Liver (tissue), 9 donors: ENCODE measurements around the gene FBN1. TPM values are rescaled to one million over a fixed set of nuclear protein-coding genes. Genes with fewer than 3 reads are reported as not detected.

Experiments
- DNase-seq: peaks from one replicate; pipeline ENCODE4 v3.0.0-alpha.2; 2017; ENCODE audit warnings: low spot score
- H3K27ac ChIP-seq, 2 donors: one replicate each; pipeline ENCODE4 v1.7.0; 2013; ENCODE audit warnings: inconsistent platforms in 2 of 2, low read length in 2 of 2, control low read depth in 1 of 2, low read depth in 1 of 2, mild to moderate bottlenecking in 1 of 2
- H3K27me3 ChIP-seq, 4 donors: one replicate each; pipeline versions ENCODE4 v1.6.1 to v1.7.0; 2013; ENCODE audit warnings: low read length in 3 of 4, inconsistent platforms in 1 of 4, mild to moderate bottlenecking in 1 of 4, moderate library complexity in 1 of 4; ENCODE audit not compliant: control insufficient read depth in 4 of 4, insufficient read depth in 4 of 4
- H3K36me3 ChIP-seq, 4 donors: one replicate each; pipeline versions ENCODE4 v1.6.1 to v1.7.0; 2013; ENCODE audit warnings: low read length in 3 of 4, mild to moderate bottlenecking in 3 of 4, low read depth in 1 of 4, moderate library complexity in 1 of 4; ENCODE audit not compliant: control insufficient read depth in 4 of 4, insufficient read depth in 3 of 4
- H3K4me1 ChIP-seq, 4 donors: one replicate each; pipeline versions ENCODE4 v1.6.1 to v1.7.0; 2013; ENCODE audit warnings: low read length in 3 of 4, mild to moderate bottlenecking in 3 of 4, moderate library complexity in 1 of 4; ENCODE audit not compliant: control insufficient read depth in 4 of 4, insufficient read depth in 4 of 4
- H3K4me3 ChIP-seq, 3 donors: one replicate each; pipeline versions ENCODE4 v1.6.1 to v1.7.0; 2013; ENCODE audit warnings: low read length in 3 of 3, control low read depth in 1 of 3, low read depth in 1 of 3, mild to moderate bottlenecking in 1 of 3
- H3K9ac ChIP-seq, 2 donors: one replicate each; pipeline ENCODE4 v1.7.0; 2013; ENCODE audit warnings: low read length in 2 of 2, mild to moderate bottlenecking in 2 of 2, moderate library complexity in 2 of 2, control low read depth in 1 of 2, low read depth in 1 of 2
- H3K9me3 ChIP-seq, 4 donors: one replicate each; pipeline versions ENCODE4 v1.6.1 to v1.7.0; 2013; ENCODE audit warnings: low read length in 3 of 4; ENCODE audit not compliant: control insufficient read depth in 4 of 4
- ATF3 ChIP-seq: IDR thresholded peaks from 2 replicates; pipeline ENCODE4 v1.6.1; 2016; ENCODE audit warnings: antibody characterized with exemption
- EGR1 ChIP-seq, 2 donors: IDR thresholded peaks; 2 replicates each; pipeline ENCODE4 v1.6.1; 2016 to 2018; ENCODE audit warnings: antibody characterized with exemption in 2 of 2, low read depth in 2 of 2
- FOXA1 ChIP-seq: IDR thresholded peaks from 2 replicates; pipeline ENCODE4 v1.6.1; 2016; ENCODE audit warnings: antibody characterized with exemption
- GABPA ChIP-seq, 2 donors: IDR thresholded peaks in 1 of 2; conservative IDR thresholded peaks in 1 of 2; 2 replicates each; pipeline ENCODE4 v1.6.1; 2016; ENCODE audit warnings: antibody characterized with exemption in 2 of 2, mild to moderate bottlenecking in 1 of 2, moderate library complexity in 1 of 2
- HNF4A ChIP-seq, 2 donors: conservative IDR thresholded peaks; 2 replicates each; pipeline ENCODE4 v1.6.1; 2016; ENCODE audit warnings: antibody characterized with exemption in 2 of 2, mild to moderate bottlenecking in 2 of 2
- HNF4G ChIP-seq: IDR thresholded peaks from 2 replicates; pipeline ENCODE4 v1.6.1; 2016; ENCODE audit warnings: antibody characterized with exemption
- JUND ChIP-seq, 2 donors: IDR thresholded peaks; 2 replicates each; pipeline ENCODE4 v1.6.1; 2016; ENCODE audit warnings: antibody characterized with exemption in 2 of 2
- MAX ChIP-seq: IDR thresholded peaks from 2 replicates; pipeline ENCODE4 v1.6.1; 2016; ENCODE audit warnings: antibody characterized with exemption
- NR2F2 ChIP-seq: IDR thresholded peaks from 2 replicates; pipeline ENCODE4 v1.6.1; 2016; ENCODE audit warnings: antibody characterized with exemption
- RXRA ChIP-seq, 2 donors: IDR thresholded peaks; 2 replicates each; pipeline ENCODE4 v1.6.1; 2017 to 2018; ENCODE audit warnings: antibody characterized with exemption in 2 of 2, mild to moderate bottlenecking in 1 of 2
- SP1 ChIP-seq: IDR thresholded peaks from 2 replicates; pipeline ENCODE4 v1.6.1; 2018; ENCODE audit warnings: antibody characterized with exemption, mild to moderate bottlenecking
- YY1 ChIP-seq: IDR thresholded peaks from 2 replicates; pipeline ENCODE4 v1.6.1; 2016; ENCODE audit warnings: antibody characterized with exemption, mild to moderate bottlenecking
- WGBS: extraction: QIAGEN DNeasy Blood & Tissue Kit; methylation state at CpG from one replicate; pipeline ENCODE4 v1.1.7; 2013; 5-methylcytosine and 5-hydroxymethylcytosine counted together
- polyA plus RNA-seq, 2 donors: library from polyadenylated mRNA; stranded (reverse) in 1 of 2; unstranded in 1 of 2; fragments of 200-250 nt in 1 of 2; fragments of >200 nt in 1 of 2; fragmentation: Nextera tagmentation in 1 of 2; extraction: Ambion mirVana in 1 of 2; gene quantifications; one replicate each; pipeline versions ENCODE4 v1.2.1 to v1.2.3, GENCODE V29; 2013 to 2015
- total RNA-seq, 2 donors: library from RNA; depleted of rRNA; stranded (reverse); fragments of >200 nt; gene quantifications; one replicate each; pipeline ENCODE4 v1.2.3, GENCODE V29; 2014
- TF ChIP-seq, protein P1 (sequence below): IDR thresholded peaks from 2 replicates; pipeline ENCODE4 v1.6.1; 2016; ENCODE audit warnings: antibody characterized with exemption
- TF ChIP-seq, protein P2 (sequence below): fragments of 150-350 bp; IDR thresholded peaks from 2 replicates; pipeline ENCODE4 v1.5.1; 2017; ENCODE audit warnings: improper control_type of control experiment, low read depth, low read length; ENCODE audit not compliant: missing input control
- TF ChIP-seq, protein P3 (sequence below): IDR thresholded peaks from 2 replicates; pipeline ENCODE4 v1.6.1; 2016; ENCODE audit warnings: antibody characterized with exemption, mild to moderate bottlenecking
- donor health status: healthy.
- donor health status: healthy.
- donor health status: healthy.
- donor health status: healthy.
- donor health status: healthy.

Gene FBN1
- total and polyA plus RNA-seq, 4 donors: 1.3 to 20.1 (median 12.4) TPM

DNA sequence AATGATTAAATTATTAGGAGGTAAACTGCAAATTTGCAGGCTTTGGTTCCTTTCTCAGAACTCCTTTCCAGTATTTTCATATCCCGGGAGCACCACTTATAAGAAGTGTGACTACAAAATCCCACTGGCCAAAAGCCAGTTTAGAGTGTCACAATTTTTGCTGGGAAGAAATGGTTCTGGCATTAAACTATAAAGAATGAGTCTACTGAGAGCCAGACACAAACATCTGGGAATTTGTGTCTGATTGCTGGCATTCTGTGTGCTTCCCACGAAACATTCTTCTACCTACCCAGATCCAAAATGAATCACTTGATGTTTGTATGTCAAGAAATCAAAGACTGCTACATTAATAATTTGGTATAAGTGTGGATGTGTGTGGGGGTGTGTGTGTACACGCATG is 231.5 kb downstream of the FBN1 start:
- Histone ChIP-seq H3K27me3 (no peaks in the 10 kb centered on the region), H3K36me3 (no peaks in the 10 kb centered on the region), H3K27ac (no peak overlapping the region)

DNA sequence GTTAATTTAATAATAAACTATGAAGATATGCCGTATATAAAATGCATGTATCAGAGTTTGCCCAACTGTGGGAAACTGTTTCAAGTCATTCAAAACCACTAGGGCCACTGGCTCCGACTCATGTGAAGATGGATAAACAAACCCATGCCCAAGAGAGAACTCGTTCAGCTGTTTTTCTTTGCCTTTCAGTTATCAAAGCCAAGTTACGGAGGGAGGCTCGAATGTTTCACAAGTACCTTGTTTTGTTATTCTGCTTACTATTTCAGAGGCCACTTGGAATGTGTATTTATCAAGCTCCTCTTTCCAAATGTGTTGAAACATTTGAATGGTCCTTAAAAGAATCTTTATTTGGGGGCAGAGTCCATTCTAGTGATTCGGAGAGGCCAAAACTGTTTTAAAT is 232.2 kb downstream of the FBN1 start:
- TF ChIP-seq FOXA1 (peak; percentile 5), MAX (peak; percentile 33), HNF4G (peak; percentile 15), RXRA (IDR thresholded peaks at IDR 0.05) (peak in 1 of 2 donors; percentile 70), HNF4A (conservative IDR thresholded peaks at IDR 0.05) (peak; percentile 56 to 75), JUND (IDR thresholded peaks at IDR 0.05) (peak in 1 of 2 donors; percentile 78), YY1 (peak; percentile 37)
- TF ChIP-seq, protein P1, sequence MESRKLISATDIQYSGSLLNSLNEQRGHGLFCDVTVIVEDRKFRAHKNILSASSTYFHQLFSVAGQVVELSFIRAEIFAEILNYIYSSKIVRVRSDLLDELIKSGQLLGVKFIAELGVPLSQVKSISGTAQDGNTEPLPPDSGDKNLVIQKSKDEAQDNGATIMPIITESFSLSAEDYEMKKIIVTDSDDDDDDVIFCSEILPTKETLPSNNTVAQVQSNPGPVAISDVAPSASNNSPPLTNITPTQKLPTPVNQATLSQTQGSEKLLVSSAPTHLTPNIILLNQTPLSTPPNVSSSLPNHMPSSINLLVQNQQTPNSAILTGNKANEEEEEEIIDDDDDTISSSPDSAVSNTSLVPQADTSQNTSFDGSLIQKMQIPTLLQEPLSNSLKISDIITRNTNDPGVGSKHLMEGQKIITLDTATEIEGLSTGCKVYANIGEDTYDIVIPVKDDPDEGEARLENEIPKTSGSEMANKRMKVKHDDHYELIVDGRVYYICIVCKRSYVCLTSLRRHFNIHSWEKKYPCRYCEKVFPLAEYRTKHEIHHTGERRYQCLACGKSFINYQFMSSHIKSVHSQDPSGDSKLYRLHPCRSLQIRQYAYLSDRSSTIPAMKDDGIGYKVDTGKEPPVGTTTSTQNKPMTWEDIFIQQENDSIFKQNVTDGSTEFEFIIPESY: peak; percentile 39
- TF ChIP-seq, protein P2, sequence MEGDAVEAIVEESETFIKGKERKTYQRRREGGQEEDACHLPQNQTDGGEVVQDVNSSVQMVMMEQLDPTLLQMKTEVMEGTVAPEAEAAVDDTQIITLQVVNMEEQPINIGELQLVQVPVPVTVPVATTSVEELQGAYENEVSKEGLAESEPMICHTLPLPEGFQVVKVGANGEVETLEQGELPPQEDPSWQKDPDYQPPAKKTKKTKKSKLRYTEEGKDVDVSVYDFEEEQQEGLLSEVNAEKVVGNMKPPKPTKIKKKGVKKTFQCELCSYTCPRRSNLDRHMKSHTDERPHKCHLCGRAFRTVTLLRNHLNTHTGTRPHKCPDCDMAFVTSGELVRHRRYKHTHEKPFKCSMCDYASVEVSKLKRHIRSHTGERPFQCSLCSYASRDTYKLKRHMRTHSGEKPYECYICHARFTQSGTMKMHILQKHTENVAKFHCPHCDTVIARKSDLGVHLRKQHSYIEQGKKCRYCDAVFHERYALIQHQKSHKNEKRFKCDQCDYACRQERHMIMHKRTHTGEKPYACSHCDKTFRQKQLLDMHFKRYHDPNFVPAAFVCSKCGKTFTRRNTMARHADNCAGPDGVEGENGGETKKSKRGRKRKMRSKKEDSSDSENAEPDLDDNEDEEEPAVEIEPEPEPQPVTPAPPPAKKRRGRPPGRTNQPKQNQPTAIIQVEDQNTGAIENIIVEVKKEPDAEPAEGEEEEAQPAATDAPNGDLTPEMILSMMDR: no peak
- TF ChIP-seq, protein P3, sequence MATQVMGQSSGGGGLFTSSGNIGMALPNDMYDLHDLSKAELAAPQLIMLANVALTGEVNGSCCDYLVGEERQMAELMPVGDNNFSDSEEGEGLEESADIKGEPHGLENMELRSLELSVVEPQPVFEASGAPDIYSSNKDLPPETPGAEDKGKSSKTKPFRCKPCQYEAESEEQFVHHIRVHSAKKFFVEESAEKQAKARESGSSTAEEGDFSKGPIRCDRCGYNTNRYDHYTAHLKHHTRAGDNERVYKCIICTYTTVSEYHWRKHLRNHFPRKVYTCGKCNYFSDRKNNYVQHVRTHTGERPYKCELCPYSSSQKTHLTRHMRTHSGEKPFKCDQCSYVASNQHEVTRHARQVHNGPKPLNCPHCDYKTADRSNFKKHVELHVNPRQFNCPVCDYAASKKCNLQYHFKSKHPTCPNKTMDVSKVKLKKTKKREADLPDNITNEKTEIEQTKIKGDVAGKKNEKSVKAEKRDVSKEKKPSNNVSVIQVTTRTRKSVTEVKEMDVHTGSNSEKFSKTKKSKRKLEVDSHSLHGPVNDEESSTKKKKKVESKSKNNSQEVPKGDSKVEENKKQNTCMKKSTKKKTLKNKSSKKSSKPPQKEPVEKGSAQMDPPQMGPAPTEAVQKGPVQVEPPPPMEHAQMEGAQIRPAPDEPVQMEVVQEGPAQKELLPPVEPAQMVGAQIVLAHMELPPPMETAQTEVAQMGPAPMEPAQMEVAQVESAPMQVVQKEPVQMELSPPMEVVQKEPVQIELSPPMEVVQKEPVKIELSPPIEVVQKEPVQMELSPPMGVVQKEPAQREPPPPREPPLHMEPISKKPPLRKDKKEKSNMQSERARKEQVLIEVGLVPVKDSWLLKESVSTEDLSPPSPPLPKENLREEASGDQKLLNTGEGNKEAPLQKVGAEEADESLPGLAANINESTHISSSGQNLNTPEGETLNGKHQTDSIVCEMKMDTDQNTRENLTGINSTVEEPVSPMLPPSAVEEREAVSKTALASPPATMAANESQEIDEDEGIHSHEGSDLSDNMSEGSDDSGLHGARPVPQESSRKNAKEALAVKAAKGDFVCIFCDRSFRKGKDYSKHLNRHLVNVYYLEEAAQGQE: no peak
- Histone ChIP-seq H3K4me1 (peaks cover 0 to 17% (median 5%) of the 10 kb centered on the region in 4 donors), H3K27ac (no peak overlapping the region), H3K9me3 (no peaks in the 10 kb centered on the region), H3K36me3 (no peaks in the 10 kb centered on the region), H3K9ac (no peak overlapping the region), H3K4me3 (no peak overlapping the region), H3K27me3 (no peaks in the 10 kb centered on the region)
- no peak for DNase-seq
- WGBS: 33% methylated on average over 6 of the region's 6 CpGs

More for the DNA sequence above, 231.5 kb downstream of the FBN1 start:
- TF ChIP-seq EGR1 (IDR thresholded peaks at IDR 0.05; ENCODE audit: low read depth in 2 of 2) (no peak), RXRA (IDR thresholded peaks at IDR 0.05) (no peak), GABPA (IDR thresholded peaks at IDR 0.05 in 1 of 2, conservative IDR thresholded peaks at IDR 0.05 in 1 of 2) (no peak), NR2F2 (no peak), ATF3 (no peak), FOXA1 (no peak), SP1 (no peak)
- TF ChIP-seq, protein P3: no peak
- TF ChIP-seq, protein P2: no peak
- no peak for DNase-seq
- peaks cover 1 to 13% (median 8%) of the 10 kb centered on the region in 4 donors for H3K4me1 ChIP-seq
- WGBS: 81% methylated on average over 3 of the region's 3 CpGs
- no peak overlapping the region for H3K4me3 ChIP-seq
- no peak overlapping the region for H3K9ac ChIP-seq
- no peaks in the 10 kb centered on the region for H3K9me3 ChIP-seq
